HepG2 (cell line): Measurements from ENCODE around the gene GPAM. TPM values are rescaled to one million over a fixed set of nuclear protein-coding genes. Genes with fewer than 3 reads are reported as not detected.

Experiments
- ATAC-seq: fragments of 200-7000 bp; cut with Tn5 transposase; 3 replicates; pipeline ENCODE4 v1.9.1; 2020; ENCODE audit warnings: mild to moderate bottlenecking, moderate library complexity
- BruUV-seq: library from RNA; stranded (reverse); fragments of 400-500 nt; replicated peaks from 2 replicates; lab custom pipeline; 2021; lab: Mats Ljungman, UMichigan
- CTCF ChIA-PET: fragments of 300-600 bp; formaldehyde crosslinking; extraction: SDS; loops from one replicate; lab custom pipeline; 2021; ENCODE audit warnings: low total read pairs, inconsistent platforms, low intra/inter-chr PET ratio; lab: Yijun Ruan, JAX
- POLR2A ChIA-PET: fragments of 350-600 bp; sonication (Branson Sonifier 250); formaldehyde crosslinking; loops from one replicate; lab custom pipeline; 2020; ENCODE audit warnings: antibody characterized with exemption, inconsistent platforms; lab: Yijun Ruan, JAX
- DNase-seq: peaks from one replicate; pipeline ENCODE4 v3.0.0-alpha.2; 2015; ENCODE audit warnings: low spot score
- FAIRE-seq: peaks from 3 replicates; lab custom pipeline; 2011; peaks lifted over from hg19 to GRCh38; lab: Jason Lieb, UNC
- H2AFZ ChIP-seq: one replicate; pipeline ENCODE4 v1.6.1; 2011; ENCODE audit warnings: low read length, inconsistent platforms
- H3K27ac ChIP-seq: fragments of 300-600 bp; 3 replicates; pipeline ENCODE4 v1.8.0; 2011; ENCODE audit warnings: mixed run types, mild to moderate bottlenecking, mixed read lengths, low read length, inconsistent platforms; ENCODE audit not compliant: insufficient read depth; ENCODE audit errors: extremely low read length
- H3K27me3 ChIP-seq, 2 experiments: fragments of 200-600 bp in 1 of 2; 2 replicates in 1 of 2; 3 replicates in 1 of 2; pipeline versions ENCODE4 v1.6.0 to v1.8.0; 2011; ENCODE audit warnings: low read length in 2 of 2, mild to moderate bottlenecking in 2 of 2, moderate library complexity in 2 of 2, inconsistent platforms in 1 of 2; ENCODE audit not compliant: insufficient read depth in 2 of 2, control insufficient read depth in 1 of 2
- H3K36me3 ChIP-seq, 2 experiments: fragments of 200-600 bp in 1 of 2; replicated peaks in 1 of 2; 2 replicates in 1 of 2; 3 replicates in 1 of 2; pipeline versions ENCODE4 v1.5.1 to v1.8.0; 2011; ENCODE audit warnings: low read length in 2 of 2, inconsistent platforms in 1 of 2; ENCODE audit not compliant: insufficient read depth in 2 of 2, control insufficient read depth in 1 of 2
- H3K4me1 ChIP-seq: 2 replicates; pipeline ENCODE4 v1.5.1; 2012; ENCODE audit warnings: low read length, inconsistent platforms; ENCODE audit not compliant: insufficient read depth
- H3K4me2 ChIP-seq: 2 replicates; pipeline ENCODE4 v1.6.0; 2011; ENCODE audit warnings: low read depth, low read length, inconsistent platforms
- H3K4me3 ChIP-seq, 3 experiments: fragments of 200-600 bp in 1 of 3; sonication (generic), shearing (Covaris generic) in 1 of 3; replicated peaks in 1 of 3; 2 replicates each; pipeline ENCODE4 v1.5.1; 2011 to 2016; ENCODE audit warnings: low read length in 3 of 3, inconsistent platforms in 2 of 3, low read depth in 2 of 3, mild to moderate bottlenecking in 2 of 3, control low read depth in 1 of 3, mixed read lengths in 1 of 3; ENCODE audit not compliant: insufficient read depth in 1 of 3
- H3K79me2 ChIP-seq: one replicate; pipeline ENCODE4 v1.6.1; 2011; ENCODE audit warnings: low read length, inconsistent platforms; ENCODE audit not compliant: insufficient read depth
- H3K9ac ChIP-seq: 2 replicates; pipeline ENCODE4 v1.6.0; 2011; ENCODE audit warnings: mild to moderate bottlenecking, low read depth, low read length, inconsistent platforms; ENCODE audit not compliant: insufficient read depth
- H3K9me3 ChIP-seq: 2 replicates; pipeline ENCODE4 v1.5.1; 2012; ENCODE audit warnings: mild to moderate bottlenecking, low read length
- H4K20me1 ChIP-seq: 2 replicates; pipeline ENCODE4 v1.6.0; 2011; ENCODE audit warnings: inconsistent platforms, mild to moderate bottlenecking, low read length, moderate library complexity; ENCODE audit not compliant: insufficient read depth
- CEBPG ChIP-seq: IDR thresholded peaks from 2 replicates; pipeline ENCODE4 v1.6.1; 2016
- MIER2 ChIP-seq: IDR thresholded peaks from 2 replicates; pipeline ENCODE4 v1.6.1; 2016; ENCODE audit warnings: missing biosample characterization, missing genetic modification reagents
- MYNN ChIP-seq: sonication (generic); formaldehyde crosslinking; IDR thresholded peaks from 2 replicates; pipeline ENCODE4 v1.4.0; 2020; ENCODE audit warnings: mild to moderate bottlenecking, low read depth, missing genetic modification reagents
- NBN ChIP-seq: fragments of 450-650 bp; conservative IDR thresholded peaks from 2 replicates; pipeline ENCODE4 v1.6.1; 2017
- TEAD3 ChIP-seq: optimal IDR thresholded peaks from 2 replicates; pipeline ENCODE3; 2016; ENCODE audit warnings: borderline replicate concordance
- THAP11 ChIP-seq: IDR thresholded peaks from 2 replicates; pipeline ENCODE4 v1.6.1; 2016; ENCODE audit warnings: missing biosample characterization, missing genetic modification reagents
- TOE1 ChIP-seq: sonication (generic); formaldehyde crosslinking; IDR thresholded peaks from 2 replicates; pipeline ENCODE4 v1.4.0; 2020; ENCODE audit warnings: mild to moderate bottlenecking, missing genetic modification reagents
- ZC3H13 ChIP-seq: sonication (generic); formaldehyde crosslinking; IDR thresholded peaks from 2 replicates; pipeline ENCODE4 v1.8.1; 2023; ENCODE audit warnings: mild to moderate bottlenecking, missing genetic modification reagents, moderate library complexity
- ZNF20 ChIP-seq: sonication (generic); formaldehyde crosslinking; IDR thresholded peaks from 2 replicates; pipeline ENCODE4 v1.4.0; 2020; ENCODE audit warnings: mild to moderate bottlenecking, moderate library complexity, missing genetic modification reagents
- ZNF605 ChIP-seq: sonication (generic); formaldehyde crosslinking; IDR thresholded peaks from 2 replicates; pipeline ENCODE4 v1.8.0; 2022; ENCODE audit warnings: mild to moderate bottlenecking, missing genetic modification reagents
- WGBS: methylation state at CpG from one replicate; pipeline ENCODE4 v1.1.6; 2017; ENCODE audit warnings: low lambda C conversion rate; 5-methylcytosine and 5-hydroxymethylcytosine counted together
- in situ Hi-C: cut with HindIII; loops from 2 replicates; pipeline ENCODE4 v1.10.0; 2017; ENCODE audit warnings: low pct_unique_long_range_greater_than_20kb; ENCODE audit not compliant: extremely low pct_ligation_motif_present
- intact Hi-C: fragments of 100-400 bp; cut with micrococcal nuclease; formaldehyde crosslinking; loops from one replicate; pipeline ENCODE4 v1.10.0; 2022; ENCODE audit not compliant: unreplicated experiment
- polyA plus RNA-seq, 8 experiments: library from polyadenylated mRNA; depleted of rRNA in 3 of 8; stranded (reverse) in 7 of 8; unstranded in 1 of 8; fragments of >200 nt; fragmentation: Illumina TruSeq in 4 of 8; extraction: Trizol in 4 of 8; gene quantifications; 2 replicates each; pipeline versions ENCODE4 v1.2.1 to v1.2.3, GENCODE V29; 2011 to 2016; ENCODE audit warnings: low read depth in 4 of 8, missing spikeins in 1 of 8, mixed read lengths in 1 of 8; ENCODE audit not compliant: insufficient read depth in 1 of 8
- total RNA-seq, 5 experiments: library from RNA; depleted of rRNA; stranded (reverse); fragments of >200 nt; fragmentation: Illumina TruSeq; extraction: Trizol; gene quantifications; 2 replicates each; pipeline ENCODE4 v1.2.3, GENCODE V29; 2016; ENCODE audit warnings: low read depth in 1 of 5
- TF ChIP-seq, protein P1 (sequence below): fragments of 450-650 bp; IDR thresholded peaks from 2 replicates; pipeline ENCODE4 v1.6.1; 2017; ENCODE audit warnings: mild to moderate bottlenecking
- TF ChIP-seq, protein P2 (sequence below): sonication (generic); formaldehyde crosslinking; IDR thresholded peaks from 2 replicates; pipeline ENCODE4 v1.9.0; 2021; ENCODE audit warnings: missing genetic modification reagents, mild to moderate bottlenecking, borderline replicate concordance
- TF ChIP-seq, protein P3 (sequence below): sonication (generic); formaldehyde crosslinking; IDR thresholded peaks from 2 replicates; pipeline ENCODE4 v1.4.0; 2020; ENCODE audit warnings: mild to moderate bottlenecking, missing genetic modification reagents
- TF ChIP-seq, protein P4 (sequence below): sonication (generic); formaldehyde crosslinking; IDR thresholded peaks from 2 replicates; pipeline ENCODE4 v1.5.0; 2020; ENCODE audit warnings: mild to moderate bottlenecking, missing genetic modification reagents
- TF ChIP-seq, protein P5 (sequence below): sonication (generic); formaldehyde crosslinking; IDR thresholded peaks from 2 replicates; pipeline ENCODE4; 2020; ENCODE audit warnings: missing genetic modification reagents, mild to moderate bottlenecking, borderline replicate concordance

Gene GPAM
- total and polyA plus RNA-seq, 2 of the 13 experiments (the other 11 are each of a cell fraction or from before 2014, with no cell fraction given): 36.8 to 140 TPM

DNA sequence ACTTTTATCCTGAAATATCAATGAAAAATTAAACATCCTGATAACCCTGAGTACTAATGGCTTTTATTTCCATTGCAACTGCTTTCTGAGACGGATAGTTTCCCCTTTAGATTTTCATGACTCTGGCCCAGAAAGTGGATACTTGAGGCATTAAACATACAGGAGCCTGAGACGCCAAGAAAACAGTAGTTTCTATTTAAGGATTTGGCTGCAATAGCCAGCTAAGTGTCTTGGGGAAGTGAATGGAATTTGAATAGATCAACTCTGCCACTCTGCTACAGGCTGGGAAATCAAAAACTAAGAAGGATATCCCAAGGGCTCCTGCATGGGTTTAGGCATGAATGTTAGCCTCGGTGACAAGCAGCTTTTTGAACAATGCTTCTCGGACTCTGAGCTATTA is 24.7 kb upstream of the GPAM start:
- no peak overlapping the region for H3K27ac ChIP-seq
- intact Hi-C loops: no loop called here
- ChIA-PET CTCF (no interaction called here), POLR2A (interaction anchor here (1.1 to 3.1 kb wide), 5 partner anchors 10 to 100 kb away, joined by 5 to 10 read pairs (median 8); no protein-coding TSS in a partner anchor)
- no TSS peak for BruUV-seq
- in situ Hi-C loops: no loop called here
- FAIRE-seq (no peak), DNase-seq (no peak), ATAC-seq (no peak)
- H3K4me1 ChIP-seq: peaks cover 52% of the 10 kb centered on the region
- 94% methylated on average over 4 of the region's 4 CpGs for WGBS
- H3K27me3 ChIP-seq: no peaks in the 10 kb centered on the region
- 0 out of 2 replicates have a peak, but pooled peaks cover 3% of the 10 kb centered on the region for H4K20me1 ChIP-seq
- no peaks in the 10 kb centered on the region for H3K9me3 ChIP-seq
- no peak overlapping the region for H2AFZ ChIP-seq
- no peak overlapping the region for H3K4me3 ChIP-seq
- no peak overlapping the region for H3K9ac ChIP-seq
- peaks cover 47% of the 10 kb centered on the region for H3K79me2 ChIP-seq
- H3K36me3 ChIP-seq: peaks cover 17 to 65% of the 10 kb centered on the region in 2 experiments
- no peak overlapping the region for H3K4me2 ChIP-seq
- TF ChIP-seq CEBPG (CRISPR knock-in tag): no peak
- no peak for TF ChIP-seq ZC3H13 (CRISPR knock-in tag)
- TF ChIP-seq, protein P1, sequence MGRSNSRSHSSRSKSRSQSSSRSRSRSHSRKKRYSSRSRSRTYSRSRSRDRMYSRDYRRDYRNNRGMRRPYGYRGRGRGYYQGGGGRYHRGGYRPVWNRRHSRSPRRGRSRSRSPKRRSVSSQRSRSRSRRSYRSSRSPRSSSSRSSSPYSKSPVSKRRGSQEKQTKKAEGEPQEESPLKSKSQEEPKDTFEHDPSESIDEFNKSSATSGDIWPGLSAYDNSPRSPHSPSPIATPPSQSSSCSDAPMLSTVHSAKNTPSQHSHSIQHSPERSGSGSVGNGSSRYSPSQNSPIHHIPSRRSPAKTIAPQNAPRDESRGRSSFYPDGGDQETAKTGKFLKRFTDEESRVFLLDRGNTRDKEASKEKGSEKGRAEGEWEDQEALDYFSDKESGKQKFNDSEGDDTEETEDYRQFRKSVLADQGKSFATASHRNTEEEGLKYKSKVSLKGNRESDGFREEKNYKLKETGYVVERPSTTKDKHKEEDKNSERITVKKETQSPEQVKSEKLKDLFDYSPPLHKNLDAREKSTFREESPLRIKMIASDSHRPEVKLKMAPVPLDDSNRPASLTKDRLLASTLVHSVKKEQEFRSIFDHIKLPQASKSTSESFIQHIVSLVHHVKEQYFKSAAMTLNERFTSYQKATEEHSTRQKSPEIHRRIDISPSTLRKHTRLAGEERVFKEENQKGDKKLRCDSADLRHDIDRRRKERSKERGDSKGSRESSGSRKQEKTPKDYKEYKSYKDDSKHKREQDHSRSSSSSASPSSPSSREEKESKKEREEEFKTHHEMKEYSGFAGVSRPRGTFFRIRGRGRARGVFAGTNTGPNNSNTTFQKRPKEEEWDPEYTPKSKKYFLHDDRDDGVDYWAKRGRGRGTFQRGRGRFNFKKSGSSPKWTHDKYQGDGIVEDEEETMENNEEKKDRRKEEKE: no peak
- TF ChIP-seq, protein P2, sequence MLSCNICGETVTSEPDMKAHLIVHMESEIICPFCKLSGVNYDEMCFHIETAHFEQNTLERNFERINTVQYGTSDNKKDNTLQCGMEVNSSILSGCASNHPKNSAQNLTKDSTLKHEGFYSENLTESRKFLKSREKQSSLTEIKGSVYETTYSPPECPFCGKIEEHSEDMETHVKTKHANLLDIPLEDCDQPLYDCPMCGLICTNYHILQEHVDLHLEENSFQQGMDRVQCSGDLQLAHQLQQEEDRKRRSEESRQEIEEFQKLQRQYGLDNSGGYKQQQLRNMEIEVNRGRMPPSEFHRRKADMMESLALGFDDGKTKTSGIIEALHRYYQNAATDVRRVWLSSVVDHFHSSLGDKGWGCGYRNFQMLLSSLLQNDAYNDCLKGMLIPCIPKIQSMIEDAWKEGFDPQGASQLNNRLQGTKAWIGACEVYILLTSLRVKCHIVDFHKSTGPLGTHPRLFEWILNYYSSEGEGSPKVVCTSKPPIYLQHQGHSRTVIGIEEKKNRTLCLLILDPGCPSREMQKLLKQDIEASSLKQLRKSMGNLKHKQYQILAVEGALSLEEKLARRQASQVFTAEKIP: no peak
- TF ChIP-seq, protein P3, sequence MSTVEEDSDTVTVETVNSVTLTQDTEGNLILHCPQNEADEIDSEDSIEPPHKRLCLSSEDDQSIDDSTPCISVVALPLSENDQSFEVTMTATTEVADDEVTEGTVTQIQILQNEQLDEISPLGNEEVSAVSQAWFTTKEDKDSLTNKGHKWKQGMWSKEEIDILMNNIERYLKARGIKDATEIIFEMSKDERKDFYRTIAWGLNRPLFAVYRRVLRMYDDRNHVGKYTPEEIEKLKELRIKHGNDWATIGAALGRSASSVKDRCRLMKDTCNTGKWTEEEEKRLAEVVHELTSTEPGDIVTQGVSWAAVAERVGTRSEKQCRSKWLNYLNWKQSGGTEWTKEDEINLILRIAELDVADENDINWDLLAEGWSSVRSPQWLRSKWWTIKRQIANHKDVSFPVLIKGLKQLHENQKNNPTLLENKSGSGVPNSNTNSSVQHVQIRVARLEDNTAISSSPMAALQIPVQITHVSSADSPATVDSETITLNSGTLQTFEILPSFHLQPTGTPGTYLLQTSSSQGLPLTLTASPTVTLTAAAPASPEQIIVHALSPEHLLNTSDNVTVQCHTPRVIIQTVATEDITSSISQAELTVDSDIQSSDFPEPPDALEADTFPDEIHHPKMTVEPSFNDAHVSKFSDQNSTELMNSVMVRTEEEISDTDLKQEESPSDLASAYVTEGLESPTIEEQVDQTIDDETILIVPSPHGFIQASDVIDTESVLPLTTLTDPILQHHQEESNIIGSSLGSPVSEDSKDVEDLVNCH (CRISPR knock-in tag): no peak
- TF ChIP-seq, protein P4, sequence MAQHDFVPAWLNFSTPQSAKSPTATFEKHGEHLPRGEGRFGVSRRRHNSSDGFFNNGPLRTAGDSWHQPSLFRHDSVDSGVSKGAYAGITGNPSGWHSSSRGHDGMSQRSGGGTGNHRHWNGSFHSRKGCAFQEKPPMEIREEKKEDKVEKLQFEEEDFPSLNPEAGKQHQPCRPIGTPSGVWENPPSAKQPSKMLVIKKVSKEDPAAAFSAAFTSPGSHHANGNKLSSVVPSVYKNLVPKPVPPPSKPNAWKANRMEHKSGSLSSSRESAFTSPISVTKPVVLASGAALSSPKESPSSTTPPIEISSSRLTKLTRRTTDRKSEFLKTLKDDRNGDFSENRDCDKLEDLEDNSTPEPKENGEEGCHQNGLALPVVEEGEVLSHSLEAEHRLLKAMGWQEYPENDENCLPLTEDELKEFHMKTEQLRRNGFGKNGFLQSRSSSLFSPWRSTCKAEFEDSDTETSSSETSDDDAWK (CRISPR knock-in tag): no peak
- TF ChIP-seq MIER2 (CRISPR knock-in tag): no peak
- TF ChIP-seq, protein P5, sequence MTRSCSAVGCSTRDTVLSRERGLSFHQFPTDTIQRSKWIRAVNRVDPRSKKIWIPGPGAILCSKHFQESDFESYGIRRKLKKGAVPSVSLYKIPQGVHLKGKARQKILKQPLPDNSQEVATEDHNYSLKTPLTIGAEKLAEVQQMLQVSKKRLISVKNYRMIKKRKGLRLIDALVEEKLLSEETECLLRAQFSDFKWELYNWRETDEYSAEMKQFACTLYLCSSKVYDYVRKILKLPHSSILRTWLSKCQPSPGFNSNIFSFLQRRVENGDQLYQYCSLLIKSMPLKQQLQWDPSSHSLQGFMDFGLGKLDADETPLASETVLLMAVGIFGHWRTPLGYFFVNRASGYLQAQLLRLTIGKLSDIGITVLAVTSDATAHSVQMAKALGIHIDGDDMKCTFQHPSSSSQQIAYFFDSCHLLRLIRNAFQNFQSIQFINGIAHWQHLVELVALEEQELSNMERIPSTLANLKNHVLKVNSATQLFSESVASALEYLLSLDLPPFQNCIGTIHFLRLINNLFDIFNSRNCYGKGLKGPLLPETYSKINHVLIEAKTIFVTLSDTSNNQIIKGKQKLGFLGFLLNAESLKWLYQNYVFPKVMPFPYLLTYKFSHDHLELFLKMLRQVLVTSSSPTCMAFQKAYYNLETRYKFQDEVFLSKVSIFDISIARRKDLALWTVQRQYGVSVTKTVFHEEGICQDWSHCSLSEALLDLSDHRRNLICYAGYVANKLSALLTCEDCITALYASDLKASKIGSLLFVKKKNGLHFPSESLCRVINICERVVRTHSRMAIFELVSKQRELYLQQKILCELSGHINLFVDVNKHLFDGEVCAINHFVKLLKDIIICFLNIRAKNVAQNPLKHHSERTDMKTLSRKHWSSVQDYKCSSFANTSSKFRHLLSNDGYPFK (CRISPR knock-in tag): no peak
- no peak for TF ChIP-seq THAP11 (CRISPR knock-in tag)
- TF ChIP-seq TOE1: no peak
- TF ChIP-seq NBN: no peak
- TF ChIP-seq MYNN: no peak
- TF ChIP-seq ZNF20 (CRISPR knock-in tag): no peak
- no peak for TF ChIP-seq TEAD3 (CRISPR knock-in tag)
- no peak for TF ChIP-seq ZNF605 (CRISPR knock-in tag)
